ENCODE data around the gene EMP3. TPM values are rescaled to one million over a fixed set of nuclear protein-coding genes. Genes with fewer than 3 reads are reported as not detected.

The EMP3 gene
- total RNA-seq, 3 donors from 2014 or later = 18.4 to 71.4 (median 24.1) TPM

GRCh38 chr19:48341515-48342413, 16.4 kb downstream of the EMP3 start:
- intact Hi-C loops (cut with DNase I; ENCODE audit: low total_unique reads) = no loop called here
- H3K4me3 ChIP-seq = no peak overlapping the region
- TF ChIP-seq CTCF (IDR thresholded peaks at IDR 0.05) (no peak), POLR2A (IDR thresholded peaks at IDR 0.05) (no peak)

GRCh38 chr19:48342414-48342738, 17.0 kb downstream of the EMP3 start:
- Histone ChIP-seq H3K4me3 (no peak overlapping the region), H3K27me3 (no peaks in the 10 kb centered on the region), H3K4me1 (no peaks in the 10 kb centered on the region), H3K27ac (no peak overlapping the region), H3K36me3 (no peaks in the 10 kb centered on the region), H3K9me3 (no peaks in the 10 kb centered on the region)
- intact Hi-C loops (cut with DNase I; ENCODE audit: low total_unique reads) = no loop called here
- TF ChIP-seq POLR2AphosphoS5 (IDR thresholded peaks at IDR 0.05) = no peak
- no peak for TF ChIP-seq POLR2A (IDR thresholded peaks at IDR 0.05)
- TF ChIP-seq CTCF (IDR thresholded peaks at IDR 0.05) = no peak
- no peak for DNase-seq (ENCODE audit: low spot score in 2 of 2)

More at GRCh38 chr19:48341515-48342413, 16.4 kb downstream of the EMP3 start:
- no peak for DNase-seq (ENCODE audit: low spot score in 2 of 2)
- Histone ChIP-seq H3K27ac (no peak overlapping the region), H3K36me3 (no peaks in the 10 kb centered on the region), H3K27me3 (no peaks in the 10 kb centered on the region), H3K4me1 (no peaks in the 10 kb centered on the region), H3K9me3 (no peaks in the 10 kb centered on the region)

GRCh38 chr19:48342841-48343540, 17.6 kb downstream of the EMP3 start:
- no peaks in the 10 kb centered on the region for H3K36me3 ChIP-seq
- no peak overlapping the region for H3K27ac ChIP-seq
- intact Hi-C loops (cut with DNase I; ENCODE audit: low total_unique reads) = no loop called here
- no peak overlapping the region for H3K4me3 ChIP-seq
- no peaks in the 10 kb centered on the region for H3K4me1 ChIP-seq
- no peaks in the 10 kb centered on the region for H3K9me3 ChIP-seq
- H3K27me3 ChIP-seq = no peaks in the 10 kb centered on the region
- TF ChIP-seq POLR2AphosphoS5 (IDR thresholded peaks at IDR 0.05) (no peak), CTCF (IDR thresholded peaks at IDR 0.05) (no peak), POLR2A (IDR thresholded peaks at IDR 0.05) (no peak)
- DNase-seq (ENCODE audit: low spot score in 2 of 2) = no peak

GRCh38 chr19:48344892-48345291, 19.5 kb downstream of the EMP3 start:
- H3K36me3 ChIP-seq = no peaks in the 10 kb centered on the region
- no peak overlapping the region for H3K4me3 ChIP-seq
- H3K27me3 ChIP-seq = no peaks in the 10 kb centered on the region
- no peak overlapping the region for H3K27ac ChIP-seq
- intact Hi-C loops (cut with DNase I; ENCODE audit: low total_unique reads) = no loop called here
- no peaks in the 10 kb centered on the region for H3K4me1 ChIP-seq
- no peaks in the 10 kb centered on the region for H3K9me3 ChIP-seq
- DNase-seq (ENCODE audit: low spot score in 2 of 2) = no peak
- TF ChIP-seq CTCF (IDR thresholded peaks at IDR 0.05) (no peak), POLR2A (IDR thresholded peaks at IDR 0.05) (no peak), POLR2AphosphoS5 (IDR thresholded peaks at IDR 0.05) (no peak)

- no peak for TF ChIP-seq POLR2AphosphoS5 (IDR thresholded peaks at IDR 0.05)
- no peak for TF ChIP-seq POLR2A (IDR thresholded peaks at IDR 0.05)
- TF ChIP-seq CTCF (IDR thresholded peaks at IDR 0.05) = no peak
- intact Hi-C loops (cut with DNase I; ENCODE audit: low total_unique reads) = no loop called here
- no peaks in the 10 kb centered on the region for H3K36me3 ChIP-seq
- H3K4me1 ChIP-seq = no peaks in the 10 kb centered on the region
- DNase-seq (ENCODE audit: low spot score in 2 of 2) = no peak
- no peaks in the 10 kb centered on the region for H3K9me3 ChIP-seq
- no peak overlapping the region for H3K27ac ChIP-seq
- H3K27me3 ChIP-seq = no peaks in the 10 kb centered on the region
- H3K4me3 ChIP-seq = no peak overlapping the region
These were observed 20.8 kb downstream of the EMP3 start for GRCh38 chr19:48346191-48346590.

Measured in breast epithelium (tissue), 4 donors.